ENCODE data around the gene ZDHHC17.
"Not testable (repeated sequence)": the region's sequence is repeated elsewhere in the genome, so short reads cannot be mapped to it uniquely, and the experiment has no call there.

The ZDHHC17 gene

DNA sequence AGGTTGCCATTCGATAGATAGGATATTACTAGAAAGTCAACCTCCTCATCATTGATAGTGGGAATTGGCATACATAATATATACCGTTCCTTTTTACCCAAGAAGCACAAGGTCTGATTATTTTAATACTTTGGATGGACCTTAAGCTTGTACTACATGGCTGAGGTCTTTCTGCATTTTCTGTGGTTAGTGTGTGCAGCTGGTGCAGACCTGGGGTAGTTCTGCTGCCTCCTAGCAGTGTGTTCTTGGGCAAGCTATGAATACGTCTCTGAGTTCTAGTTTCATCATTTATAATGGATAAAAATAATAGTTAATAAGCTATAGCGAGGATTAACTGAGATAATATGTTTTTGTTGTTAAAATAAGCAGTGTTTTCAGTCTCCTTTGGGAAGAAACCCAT is 2.2 kb downstream of the ZDHHC17 start:
- no peak for DNase-seq (ENCODE audit: low read depth)
- no peak overlapping the region for H3K4me3 ChIP-seq (ENCODE audit: low read depth, low read length)
- TF ChIP-seq, protein P1, sequence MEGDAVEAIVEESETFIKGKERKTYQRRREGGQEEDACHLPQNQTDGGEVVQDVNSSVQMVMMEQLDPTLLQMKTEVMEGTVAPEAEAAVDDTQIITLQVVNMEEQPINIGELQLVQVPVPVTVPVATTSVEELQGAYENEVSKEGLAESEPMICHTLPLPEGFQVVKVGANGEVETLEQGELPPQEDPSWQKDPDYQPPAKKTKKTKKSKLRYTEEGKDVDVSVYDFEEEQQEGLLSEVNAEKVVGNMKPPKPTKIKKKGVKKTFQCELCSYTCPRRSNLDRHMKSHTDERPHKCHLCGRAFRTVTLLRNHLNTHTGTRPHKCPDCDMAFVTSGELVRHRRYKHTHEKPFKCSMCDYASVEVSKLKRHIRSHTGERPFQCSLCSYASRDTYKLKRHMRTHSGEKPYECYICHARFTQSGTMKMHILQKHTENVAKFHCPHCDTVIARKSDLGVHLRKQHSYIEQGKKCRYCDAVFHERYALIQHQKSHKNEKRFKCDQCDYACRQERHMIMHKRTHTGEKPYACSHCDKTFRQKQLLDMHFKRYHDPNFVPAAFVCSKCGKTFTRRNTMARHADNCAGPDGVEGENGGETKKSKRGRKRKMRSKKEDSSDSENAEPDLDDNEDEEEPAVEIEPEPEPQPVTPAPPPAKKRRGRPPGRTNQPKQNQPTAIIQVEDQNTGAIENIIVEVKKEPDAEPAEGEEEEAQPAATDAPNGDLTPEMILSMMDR (IDR thresholded peaks at IDR 0.05; ENCODE audit: low read depth, low read length, missing control alignments), result no peak

DNA sequence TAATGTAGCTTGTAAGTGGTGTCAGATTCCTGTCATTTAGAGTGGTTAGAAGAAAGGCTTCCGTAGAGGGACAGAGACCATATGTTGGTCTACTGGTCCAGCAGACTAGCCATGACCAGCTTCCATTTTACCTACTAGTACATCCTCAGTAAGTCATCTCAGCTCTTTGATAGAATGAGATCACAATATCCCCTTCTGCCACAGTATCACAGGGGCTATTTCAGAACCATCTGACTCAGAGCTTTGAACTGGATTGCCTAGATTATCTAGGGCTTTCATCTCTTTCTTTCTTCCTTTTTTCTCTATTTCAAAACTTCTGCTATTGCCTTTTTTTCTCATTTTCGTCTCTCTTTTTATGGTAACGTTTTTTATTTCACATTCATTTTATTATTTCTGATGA is 4.7 kb downstream of the ZDHHC17 start:
- TF ChIP-seq, protein P1 (IDR thresholded peaks at IDR 0.05; ENCODE audit: low read depth, low read length, missing control alignments), result no peak
- no peak overlapping the region for H3K4me3 ChIP-seq (ENCODE audit: low read depth, low read length)
- no peak for DNase-seq (ENCODE audit: low read depth)

DNA sequence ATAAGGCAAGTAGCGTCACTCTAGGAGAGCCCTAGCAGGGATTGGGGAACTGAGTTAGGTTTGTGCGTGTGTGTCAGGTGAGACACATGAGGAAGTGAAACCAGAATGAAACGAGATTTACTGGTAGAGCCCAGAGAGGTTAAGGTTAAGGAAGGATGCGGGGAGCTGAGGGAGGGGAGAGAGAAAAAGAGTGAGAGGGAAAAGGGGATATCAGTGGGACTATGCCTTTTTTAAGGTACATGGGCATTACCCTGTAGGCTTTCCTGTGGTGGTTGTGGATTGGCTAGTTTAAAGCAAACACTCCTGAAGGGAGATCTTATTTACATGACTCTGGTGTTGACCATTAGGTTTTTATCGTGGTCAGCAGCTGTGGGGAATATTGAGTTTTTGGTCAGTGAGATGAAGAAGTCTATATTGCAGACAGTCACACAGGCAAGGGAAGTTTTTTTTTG is 13.9 kb downstream of the ZDHHC17 start:
- DNase-seq (ENCODE audit: low read depth), result peak; percentile 67
- TF ChIP-seq, protein P1 (IDR thresholded peaks at IDR 0.05; ENCODE audit: low read depth, low read length, missing control alignments), result no peak

DNA sequence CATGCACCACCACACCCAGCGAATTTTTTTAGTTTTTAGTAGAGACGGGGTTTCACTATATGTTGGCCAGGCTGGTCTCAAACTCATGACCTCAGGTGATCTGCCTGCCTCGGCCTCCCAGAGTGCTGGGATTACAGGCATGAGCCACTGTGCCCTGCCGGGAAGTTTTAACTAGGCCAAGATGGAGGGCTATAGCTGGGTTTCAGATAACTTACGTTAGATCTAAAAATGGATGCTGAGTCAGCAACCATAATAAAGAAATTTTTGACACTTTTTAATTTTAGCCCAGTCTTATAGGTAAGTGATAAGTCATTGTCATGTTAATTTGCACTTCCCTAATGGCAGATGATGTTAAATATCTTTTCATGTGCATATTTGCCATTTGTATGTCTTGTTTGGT is 14.4 kb downstream of the ZDHHC17 start:
- H3K4me3 ChIP-seq (ENCODE audit: low read depth, low read length), result no peak overlapping the region
- TF ChIP-seq, protein P1 (IDR thresholded peaks at IDR 0.05; ENCODE audit: low read depth, low read length, missing control alignments), result no peak
- no peak for DNase-seq (ENCODE audit: low read depth)

More for the DNA sequence above, 13.9 kb downstream of the ZDHHC17 start:
- H3K4me3 ChIP-seq (ENCODE audit: low read depth, low read length), result no peak overlapping the region

DNA sequence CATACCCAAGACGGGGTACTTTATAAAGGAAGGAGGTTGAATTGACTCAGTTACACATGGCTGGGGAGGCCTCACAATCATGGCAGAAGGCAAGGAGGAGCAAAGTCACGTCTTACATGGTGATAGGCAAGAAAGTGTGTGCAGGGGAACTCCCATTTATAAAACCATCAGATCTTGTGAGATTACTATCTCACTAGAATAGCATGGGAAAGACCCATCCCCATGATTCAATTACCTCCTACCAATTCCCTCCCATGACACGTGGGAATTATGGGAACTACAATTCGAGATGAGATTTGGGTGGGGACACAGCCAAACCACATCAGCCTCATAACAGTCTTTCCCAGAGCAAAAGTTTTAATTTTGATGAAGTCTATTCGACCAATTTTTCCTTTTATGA is 15.4 kb downstream of the ZDHHC17 start:
- not testable (repeated sequence) for H3K4me3 ChIP-seq (ENCODE audit: low read depth, low read length); DNase-seq (ENCODE audit: low read depth)

DNA sequence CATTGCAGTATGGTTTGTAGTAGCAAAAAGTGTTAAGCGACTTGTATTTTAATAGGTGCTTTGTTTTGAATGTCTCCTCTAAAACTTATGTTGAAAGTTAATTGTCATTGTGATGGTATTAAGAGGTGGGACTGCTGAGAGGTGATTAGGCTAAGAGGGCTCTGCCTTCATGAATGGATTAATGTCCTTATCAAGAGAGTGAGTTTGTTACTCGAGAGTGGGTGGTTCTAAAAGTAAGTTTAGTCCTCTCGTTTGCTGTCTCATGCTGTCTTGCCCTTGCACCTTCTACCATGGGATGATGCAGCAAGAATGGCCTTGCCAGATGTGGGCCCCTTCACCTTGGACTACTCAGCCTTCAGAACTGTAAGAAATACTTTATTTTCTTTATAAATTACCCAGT is 17.4 kb downstream of the ZDHHC17 start:
- no peak overlapping the region for H3K4me3 ChIP-seq (ENCODE audit: low read depth, low read length)
- no peak for DNase-seq (ENCODE audit: low read depth)
- TF ChIP-seq, protein P1 (IDR thresholded peaks at IDR 0.05; ENCODE audit: low read depth, low read length, missing control alignments), result no peak

DNA sequence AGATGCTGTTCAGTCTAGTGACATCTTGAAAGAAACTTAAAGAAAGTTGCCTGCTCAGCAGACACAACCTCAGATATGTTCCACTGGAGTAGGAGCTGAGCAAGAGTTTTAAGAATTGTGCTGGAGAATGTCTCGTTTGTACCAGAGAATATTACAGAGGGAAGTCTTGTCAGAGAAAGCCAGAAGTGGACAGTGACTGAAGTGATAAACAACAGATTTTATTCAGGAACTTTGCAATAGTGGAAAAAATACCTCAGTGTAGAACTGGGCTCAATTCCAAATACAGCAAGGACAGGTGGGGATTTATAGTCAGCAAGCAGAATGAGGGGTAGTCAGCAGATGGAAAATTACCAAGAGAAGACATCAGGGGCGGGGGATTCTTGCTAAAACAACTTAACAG is 18.6 kb downstream of the ZDHHC17 start:
- H3K4me3 ChIP-seq (ENCODE audit: low read depth, low read length), result no peak overlapping the region
- TF ChIP-seq, protein P1 (IDR thresholded peaks at IDR 0.05; ENCODE audit: low read depth, low read length, missing control alignments), result no peak
- DNase-seq (ENCODE audit: low read depth), result no peak

Data from GM12864 (cell line).